Measurements from ENCODE around the gene DHDDS. TPM values are rescaled to one million over a fixed set of nuclear protein-coding genes. Genes with fewer than 3 reads are reported as not detected.

The DHDDS gene
- total RNA-seq, 2 donors from 2014 or later, result 21.3 to 52.4 TPM

- Histone ChIP-seq H3K4me3 (no peak overlapping the region), H3K36me3 (replicated peaks in 1 of 2; ENCODE audit: insufficient read depth in 1 of 2, low read depth in 2 of 2) (no peaks in the 10 kb centered on the region), H3K4me1 (no peaks in the 10 kb centered on the region), H3K27me3 (no peaks in the 10 kb centered on the region), H3K9me3 (no peaks in the 10 kb centered on the region), H3K27ac (no peak overlapping the region)
- no peak for ATAC-seq
- 74 to 81% methylated on average over 2 of the region's 2 CpGs for WGBS, 2 donors
- TF ChIP-seq POLR2A (IDR thresholded peaks at IDR 0.05) (no peak), CTCF (IDR thresholded peaks at IDR 0.05) (no peak)
- intact Hi-C loops (cut with DNase I), result no loop called here
- DNase-seq, result no peak
These were observed 51.9 kb downstream of the DHDDS start for GRCh38 chr1:26483980-26484379.

GRCh38 chr1:26490155-26490554 is 58.0 kb downstream of the DHDDS start:
- Histone ChIP-seq H3K27me3 (no peaks in the 10 kb centered on the region), H3K4me3 (no peak overlapping the region), H3K27ac (no peak overlapping the region), H3K4me1 (no peaks in the 10 kb centered on the region), H3K36me3 (replicated peaks in 1 of 2; ENCODE audit: insufficient read depth in 1 of 2, low read depth in 2 of 2) (no peaks in the 10 kb centered on the region), H3K9me3 (no peaks in the 10 kb centered on the region)
- intact Hi-C loops (cut with DNase I), result no loop called here
- ATAC-seq (no peak), DNase-seq (no peak)
- 79 to 83% methylated on average over 3 to 4 of the region's 4 CpGs for WGBS, 2 donors
- TF ChIP-seq CTCF (IDR thresholded peaks at IDR 0.05) (no peak), POLR2A (IDR thresholded peaks at IDR 0.05) (no peak)

- no peak overlapping the region for H3K27ac ChIP-seq
- H3K9me3 ChIP-seq, result no peaks in the 10 kb centered on the region
- WGBS, 2 donors, result 35 to 55% methylated on average over 3 of the region's 3 CpGs
- DNase-seq (no peak), ATAC-seq (no peak)
- no peaks in the 10 kb centered on the region for H3K36me3 ChIP-seq (replicated peaks in 1 of 2; ENCODE audit: insufficient read depth in 1 of 2, low read depth in 2 of 2)
- H3K4me1 ChIP-seq, result no peaks in the 10 kb centered on the region
- intact Hi-C loops (cut with DNase I), result no loop called here
- no peak overlapping the region for H3K4me3 ChIP-seq
- H3K27me3 ChIP-seq, result no peaks in the 10 kb centered on the region
- TF ChIP-seq POLR2A (IDR thresholded peaks at IDR 0.05) (no peak), CTCF (IDR thresholded peaks at IDR 0.05) (no peak)
These were observed 61.1 kb downstream of the DHDDS start for GRCh38 chr1:26493267-26493666.

- intact Hi-C loops (cut with DNase I), result no loop called here
- Histone ChIP-seq H3K4me3 (no peak overlapping the region), H3K27me3 (no peaks in the 10 kb centered on the region), H3K9me3 (no peaks in the 10 kb centered on the region), H3K27ac (no peak overlapping the region), H3K36me3 (replicated peaks in 1 of 2; ENCODE audit: insufficient read depth in 1 of 2, low read depth in 2 of 2) (no peaks in the 10 kb centered on the region), H3K4me1 (no peaks in the 10 kb centered on the region)
- no peak for ATAC-seq
- WGBS, 2 donors, result 86 to 87% methylated on average over 3 of the region's 3 CpGs
- TF ChIP-seq POLR2A (IDR thresholded peaks at IDR 0.05) (no peak), CTCF (IDR thresholded peaks at IDR 0.05) (no peak)
- DNase-seq, result no peak
These were observed 61.8 kb downstream of the DHDDS start for GRCh38 chr1:26493938-26494337.

GRCh38 chr1:26496861-26497260 is 64.7 kb downstream of the DHDDS start:
- no peaks in the 10 kb centered on the region for H3K36me3 ChIP-seq (replicated peaks in 1 of 2; ENCODE audit: insufficient read depth in 1 of 2, low read depth in 2 of 2)
- H3K27me3 ChIP-seq, result no peaks in the 10 kb centered on the region
- WGBS, 2 donors, result 76% methylated on average over 4 of the region's 4 CpGs; no CpG with 5 or more reads in 1 of the 2 donors
- H3K4me3 ChIP-seq, result no peak overlapping the region
- no peak overlapping the region for H3K27ac ChIP-seq
- DNase-seq, result no peak
- intact Hi-C loops (cut with DNase I), result no loop called here
- H3K9me3 ChIP-seq, result no peaks in the 10 kb centered on the region
- no peak for ATAC-seq
- TF ChIP-seq POLR2A (IDR thresholded peaks at IDR 0.05) (no peak), CTCF (IDR thresholded peaks at IDR 0.05) (no peak)
- H3K4me1 ChIP-seq, result peaks cover 17% of the 10 kb centered on the region
